NCI-H1092 (cell line): Measurements from ENCODE around the gene ZFP62.
"Not testable (repeated sequence)": the region's sequence is repeated elsewhere in the genome, so short reads cannot be mapped to it uniquely, and the experiment has no call there.

Experiments used
- DNase-seq: peaks from one replicate; lab custom pipeline; 2025; lab: John Stamatoyannopoulos, UW

ZFP62 gene

GRCh38 chr5:180830253-180831138 lies 30.6 kb downstream of the ZFP62 start:
- no peak for DNase-seq

- DNase-seq, result no peak
Measured at GRCh38 chr5:180829726-180830125, 31.4 kb downstream of the ZFP62 start.

- DNase-seq, result not testable (repeated sequence)
Measured at GRCh38 chr5:180828756-180829531, 32.1 kb downstream of the ZFP62 start.

GRCh38 chr5:180827374-180827773 lies 33.7 kb downstream of the ZFP62 start:
- DNase-seq, result not testable (repeated sequence)

GRCh38 chr5:180825768-180826525 lies 35.1 kb downstream of the ZFP62 start:
- no peak for DNase-seq

- DNase-seq, result no peak
Measured at GRCh38 chr5:180824630-180825476, 36.2 kb downstream of the ZFP62 start.

- no peak for DNase-seq
Measured at GRCh38 chr5:180823940-180824629, 37.0 kb downstream of the ZFP62 start.

- no peak for DNase-seq
Measured at GRCh38 chr5:180823346-180823745, 37.7 kb downstream of the ZFP62 start.

- DNase-seq, result no peak
Measured at GRCh38 chr5:180821538-180821937, 39.5 kb downstream of the ZFP62 start.

- no peak for DNase-seq
Measured at GRCh38 chr5:180820788-180821321, 40.2 kb downstream of the ZFP62 start.

- no peak for DNase-seq
Measured at GRCh38 chr5:180818677-180819341, 42.3 kb downstream of the ZFP62 start.

GRCh38 chr5:180817893-180818674 lies 43.0 kb downstream of the ZFP62 start:
- no peak for DNase-seq

GRCh38 chr5:180816608-180817534 lies 44.2 kb downstream of the ZFP62 start:
- DNase-seq, result peak; percentile 32

- no peak for DNase-seq
Measured at GRCh38 chr5:180815293-180815917, 45.7 kb downstream of the ZFP62 start.

GRCh38 chr5:180813420-180813819 lies 47.7 kb downstream of the ZFP62 start:
- DNase-seq, result no peak

GRCh38 chr5:180811623-180812124 lies 49.4 kb downstream of the ZFP62 start:
- no peak for DNase-seq

GRCh38 chr5:180810959-180811622 lies 50.0 kb downstream of the ZFP62 start:
- peak; percentile 29 for DNase-seq
